ENCODE measurements around the gene CSNK2A1.

CSNK2A1 gene

GRCh38 chr20:445514-446336 is 97.9 kb downstream of the CSNK2A1 start:
- DNase-seq = peak; percentile 80

GRCh38 chr20:444862-445426 is 98.6 kb downstream of the CSNK2A1 start:
- DNase-seq = no peak

GRCh38 chr20:444117-444516 is 99.5 kb downstream of the CSNK2A1 start:
- no peak for DNase-seq

- no peak for DNase-seq
Observed at GRCh38 chr20:443223-443775, 100.3 kb downstream of the CSNK2A1 start.

- DNase-seq = no peak
Observed at GRCh38 chr20:440636-441035, 103.0 kb downstream of the CSNK2A1 start.

- no peak for DNase-seq
Observed at GRCh38 chr20:440148-440547, 103.4 kb downstream of the CSNK2A1 start.

- no peak for DNase-seq
Observed at GRCh38 chr20:438571-439469, 104.8 kb downstream of the CSNK2A1 start.

GRCh38 chr20:437787-438486 is 105.7 kb downstream of the CSNK2A1 start:
- no peak for DNase-seq

- DNase-seq = no peak
Observed at GRCh38 chr20:436476-436875, 107.1 kb downstream of the CSNK2A1 start.

GRCh38 chr20:435558-435957 is 108.0 kb downstream of the CSNK2A1 start:
- no peak for DNase-seq

- DNase-seq = no peak
Observed at GRCh38 chr20:434661-435419, 108.8 kb downstream of the CSNK2A1 start.

GRCh38 chr20:434221-434620 is 109.4 kb downstream of the CSNK2A1 start:
- no peak for DNase-seq

GRCh38 chr20:433300-433975 is 110.2 kb downstream of the CSNK2A1 start:
- DNase-seq = no peak

- no peak for DNase-seq
Observed at GRCh38 chr20:432677-433299, 110.8 kb downstream of the CSNK2A1 start.

GRCh38 chr20:432208-432607 is 111.4 kb downstream of the CSNK2A1 start:
- no peak for DNase-seq

- DNase-seq = peak; percentile 10
Observed at GRCh38 chr20:431012-431904, 112.3 kb downstream of the CSNK2A1 start.

GRCh38 chr20:430091-430999 is 113.2 kb downstream of the CSNK2A1 start:
- DNase-seq = no peak

- DNase-seq = no peak
Observed at GRCh38 chr20:428658-429200, 114.9 kb downstream of the CSNK2A1 start.
